ENCODE measurements around the gene IDH1. TPM values are rescaled to one million over a fixed set of nuclear protein-coding genes. Genes with fewer than 3 reads are reported as not detected.

Gene IDH1
- total and polyA plus RNA-seq, 2 of the 13 experiments (the other 11 are each of a cell fraction or from before 2014, with no cell fraction given), result 312 to 1,077 TPM

GRCh38 chr2:208280234-208280633, 25.4 kb upstream of the IDH1 start (continued):
- TF ChIP-seq CAMTA2 (CRISPR knock-in tag; IDR thresholded peaks at IDR 0.05; ENCODE audit: borderline replicate concordance), result no peak
- TF ChIP-seq HOXD1 (CRISPR knock-in tag; IDR thresholded peaks at IDR 0.05), result no peak
- TF ChIP-seq ZNF33A (CRISPR knock-in tag; IDR thresholded peaks at IDR 0.05; ENCODE audit: borderline replicate concordance), result no peak
- no peak for TF ChIP-seq ZNF891 (CRISPR knock-in tag; IDR thresholded peaks at IDR 0.05)
- no peak for TF ChIP-seq ZNF780A (CRISPR knock-in tag; IDR thresholded peaks at IDR 0.05)
- TF ChIP-seq ARID3A (IDR thresholded peaks at IDR 0.05; ENCODE audit: low read depth, low read length), result no peak
- TF ChIP-seq DR1 (CRISPR knock-in tag; IDR thresholded peaks at IDR 0.05), result no peak

GRCh38 chr2:208279236-208279635, 24.4 kb upstream of the IDH1 start:
- H4K20me1 ChIP-seq (ENCODE audit: insufficient read depth, low read length), result no peaks in the 10 kb centered on the region
- no peak for TF ChIP-seq PHF8 (CRISPR knock-in tag; IDR thresholded peaks at IDR 0.05)
- no peak for TF ChIP-seq SKI (IDR thresholded peaks at IDR 0.05; ENCODE audit: partially characterized antibody)
- TF ChIP-seq HHEX (CRISPR knock-in tag; IDR thresholded peaks at IDR 0.05), result no peak
- TF ChIP-seq IKZF1 (IDR thresholded peaks at IDR 0.05), result no peak
- TF ChIP-seq SKIL (CRISPR knock-in tag; IDR thresholded peaks at IDR 0.05; ENCODE audit: borderline replicate concordance), result no peak
- TF ChIP-seq HIC2 (CRISPR knock-in tag; IDR thresholded peaks at IDR 0.05; ENCODE audit: low read depth), result no peak
- TF ChIP-seq CBX1 (IDR thresholded peaks at IDR 0.05; ENCODE audit: low read depth), result no peak
- TF ChIP-seq ZNF30 (CRISPR knock-in tag; IDR thresholded peaks at IDR 0.05), result no peak
- no peak for TF ChIP-seq CERS6 (CRISPR knock-in tag; IDR thresholded peaks at IDR 0.05)
- WGBS (ENCODE audit: low lambda C conversion rate), result 98% methylated on average over 2 of the region's 2 CpGs
- no peak for ATAC-seq
- no peak overlapping the region for H2AFZ ChIP-seq (ENCODE audit: low read length)
- H3K9ac ChIP-seq (ENCODE audit: insufficient read depth, low read depth, low read length), result no peak overlapping the region
- in situ Hi-C loops (cut with HindIII; ENCODE audit: extremely low pct_ligation_motif_present, low pct_unique_long_range_greater_than_20kb) (no loop called here), intact Hi-C loops (cut with micrococcal nuclease; ENCODE audit: unreplicated experiment) (no loop called here)
- no peak for FAIRE-seq
- no peak overlapping the region for H3K4me2 ChIP-seq (ENCODE audit: low read depth, low read length)
- BruUV-seq (replicated peaks), result no TSS peak
- no peak for DNase-seq (ENCODE audit: low spot score)
- no peaks in the 10 kb centered on the region for H3K4me1 ChIP-seq (ENCODE audit: insufficient read depth, low read length)
- H3K27me3 ChIP-seq (ENCODE audit: control insufficient read depth in 1 of 2, insufficient read depth in 2 of 2, low read length in 2 of 2), result no peaks in the 10 kb centered on the region
- no peak overlapping the region for H3K4me3 ChIP-seq (replicated peaks in 1 of 3; ENCODE audit: insufficient read depth in 1 of 3, low read depth in 2 of 3, low read length in 3 of 3)
- H3K79me2 ChIP-seq (ENCODE audit: insufficient read depth, low read length), result peaks cover 3% of the 10 kb centered on the region
- CTCF ChIA-PET (ENCODE audit: low intra/inter-chr PET ratio, low total read pairs), result no interaction called here
- no peaks in the 10 kb centered on the region for H3K9me3 ChIP-seq (ENCODE audit: low read length)
- peaks cover 26 to 94% of the 10 kb centered on the region in 2 experiments for H3K36me3 ChIP-seq (replicated peaks in 1 of 2; ENCODE audit: control insufficient read depth in 1 of 2, insufficient read depth in 2 of 2, low read length in 2 of 2)
- POLR2A ChIA-PET, result no interaction called here
- no peak overlapping the region for H3K27ac ChIP-seq (ENCODE audit: extremely low read length, insufficient read depth, low read length)
